Measurements from ENCODE around the gene SLC25A31. TPM values are rescaled to one million over a fixed set of nuclear protein-coding genes. Genes with fewer than 3 reads are reported as not detected.

The SLC25A31 gene
- total and polyA plus RNA-seq, 2 experiments from 2014 or later = not detected

DNA sequence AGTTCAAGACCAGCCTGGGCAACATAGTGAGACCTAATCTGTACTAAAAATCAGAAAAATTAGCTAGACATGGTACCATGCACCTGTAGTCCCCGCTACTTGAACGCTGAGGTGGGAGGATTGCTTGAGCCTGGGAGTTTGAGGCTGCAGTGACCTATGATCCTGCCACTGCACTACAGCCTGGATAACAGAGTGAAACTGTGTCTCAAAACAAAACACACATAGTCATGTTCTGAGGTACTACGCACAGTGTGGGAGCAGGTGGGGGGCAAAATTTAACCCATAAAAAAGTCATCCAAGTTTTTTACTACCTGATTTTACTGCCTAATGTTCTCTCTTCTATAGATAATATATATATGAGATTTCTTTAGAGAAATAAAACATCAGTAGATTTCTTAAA, 80.4 kb downstream of the SLC25A31 start:
- Histone ChIP-seq H4K20me1 (ENCODE audit: insufficient read depth) (no peaks in the 10 kb centered on the region), H3K4me1 (ENCODE audit: insufficient read depth) (no peaks in the 10 kb centered on the region), H3K79me2 (ENCODE audit: insufficient read depth) (no peaks in the 10 kb centered on the region), H3K9me2 (ENCODE audit: insufficient read depth) (no peaks in the 10 kb centered on the region), H3K4me3 (no peak overlapping the region), H3K9me3 (ENCODE audit: low read depth) (no peaks in the 10 kb centered on the region), H3K4me2 (ENCODE audit: unreplicated experiment) (no peak overlapping the region), H3K9ac (no peak overlapping the region), H2AFZ (no peak overlapping the region), H3K27ac (no peak overlapping the region), H3K27me3 (replicated peaks; ENCODE audit: insufficient read depth) (no peaks in the 10 kb centered on the region), H3F3A (ENCODE audit: insufficient read depth) (no peaks in the 10 kb centered on the region), H3K36me3 (ENCODE audit: low read depth) (no peaks in the 10 kb centered on the region)
- TF ChIP-seq EZH2phosphoT487 (IDR thresholded peaks at IDR 0.05; ENCODE audit: insufficient read depth, low read depth) = no peak
- no peak for TF ChIP-seq EZH2 (IDR thresholded peaks at IDR 0.05; ENCODE audit: insufficient read depth, poor library complexity, severe bottlenecking)
- WGBS, 2 experiments (ENCODE audit: low coverage in 1 of 2, low lambda C conversion rate in 2 of 2, missing lambda C conversion rate in 2 of 2) = 99 to 100% methylated on average over 3 of the region's 3 CpGs
- in situ Hi-C loops (cut with MboI) = no loop called here
- no peak for DNase-seq

DNA sequence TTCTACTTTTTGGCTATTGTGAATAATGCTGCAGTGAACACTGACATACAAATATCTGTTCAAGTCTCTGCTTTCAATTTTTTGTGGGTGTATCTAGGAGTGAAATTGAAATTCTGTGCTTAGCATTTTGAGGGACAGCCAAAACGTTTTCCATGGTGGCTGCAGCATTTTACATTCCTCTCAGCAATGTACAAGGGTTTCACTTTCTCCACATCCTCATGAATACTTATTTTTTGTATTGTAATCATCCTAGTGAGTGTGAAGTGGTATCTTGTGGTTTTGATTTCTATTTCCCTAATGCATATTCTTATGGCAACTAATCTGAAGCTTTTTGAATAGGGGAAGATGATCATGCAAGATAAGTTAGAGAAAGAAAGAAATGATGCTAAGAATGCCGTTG, 92.2 kb downstream of the SLC25A31 start:
- Histone ChIP-seq H2AFZ (no peak overlapping the region), H3K27ac (no peak overlapping the region), H4K20me1 (ENCODE audit: insufficient read depth) (no peaks in the 10 kb centered on the region), H3K9me3 (ENCODE audit: low read depth) (no peaks in the 10 kb centered on the region), H3K27me3 (replicated peaks; ENCODE audit: insufficient read depth) (no peaks in the 10 kb centered on the region), H3K4me2 (ENCODE audit: unreplicated experiment) (no peak overlapping the region), H3K9me2 (ENCODE audit: insufficient read depth) (no peaks in the 10 kb centered on the region), H3K79me2 (ENCODE audit: insufficient read depth) (no peaks in the 10 kb centered on the region), H3K9ac (no peak overlapping the region), H3K36me3 (ENCODE audit: low read depth) (no peaks in the 10 kb centered on the region), H3K4me3 (no peak overlapping the region), H3K4me1 (ENCODE audit: insufficient read depth) (no peaks in the 10 kb centered on the region), H3F3A (ENCODE audit: insufficient read depth) (no peaks in the 10 kb centered on the region)
- TF ChIP-seq EZH2 (IDR thresholded peaks at IDR 0.05; ENCODE audit: insufficient read depth, poor library complexity, severe bottlenecking) (no peak), EZH2phosphoT487 (IDR thresholded peaks at IDR 0.05; ENCODE audit: insufficient read depth, low read depth) (no peak)
- no peak for DNase-seq
- in situ Hi-C loops (cut with MboI) = no loop called here
- 58 to 65% methylated on average over 2 of the region's 2 CpGs for WGBS, 2 experiments (ENCODE audit: low coverage in 1 of 2, low lambda C conversion rate in 2 of 2, missing lambda C conversion rate in 2 of 2)

Other genes starting within 250 kb of the SLC25A31 start
- gene INTU, start 97.4 kb upstream of the SLC25A31 start, total RNA-seq (2014; rRNA removed; shearing (Covaris generic)) = 4.4 and 5.2 TPM in 2 replicates
- 1.6 and 2.3 TPM in 2 replicates for gene INTU, start 97.4 kb upstream of the SLC25A31 start, polyA plus RNA-seq (2016; fragmentation: Nextera tagmentation; extraction: Ambion mirVana)
- gene HSPA4L, start 51.9 kb downstream of the SLC25A31 start, total RNA-seq (2014; rRNA removed; shearing (Covaris generic)) = 1.3 and 1.4 TPM in 2 replicates
- 2.1 and 2.2 TPM in 2 replicates for gene HSPA4L, start 51.9 kb downstream of the SLC25A31 start, polyA plus RNA-seq (2016; fragmentation: Nextera tagmentation; extraction: Ambion mirVana)
- gene PLK4, start 150.5 kb downstream of the SLC25A31 start, total RNA-seq (2014; rRNA removed; shearing (Covaris generic)) = 6.7 and 8.5 TPM in 2 replicates
- gene PLK4, start 150.5 kb downstream of the SLC25A31 start, polyA plus RNA-seq (2016; fragmentation: Nextera tagmentation; extraction: Ambion mirVana) = 4.0 and 4.4 TPM in 2 replicates
- gene MFSD8, start 234.8 kb downstream of the SLC25A31 start, total RNA-seq (2014; rRNA removed; shearing (Covaris generic)) = 20.9 and 21.8 TPM in 2 replicates
- 13.7 and 14.2 TPM in 2 replicates for gene MFSD8, start 234.8 kb downstream of the SLC25A31 start, polyA plus RNA-seq (2016; fragmentation: Nextera tagmentation; extraction: Ambion mirVana)
- 3.4 and 3.5 TPM in 2 replicates for gene ABHD18, start 235.0 kb downstream of the SLC25A31 start, total RNA-seq (2014; rRNA removed; shearing (Covaris generic))
- 3.5 and 4.1 TPM in 2 replicates for gene ABHD18, start 235.0 kb downstream of the SLC25A31 start, polyA plus RNA-seq (2016; fragmentation: Nextera tagmentation; extraction: Ambion mirVana)

Data from GM23248 (cell line).